ENCODE measurements around the gene SRGAP3.

SRGAP3 gene

GRCh38 chr3:9253327-9253726, 3.9 kb upstream of the SRGAP3 start:
- no peak for DNase-seq (ENCODE audit: low read depth)

GRCh38 chr3:9251055-9251786, 1.8 kb upstream of the SRGAP3 start:
- no peak for DNase-seq (ENCODE audit: low read depth)

GRCh38 chr3:9250236-9250635, 790 bp upstream of the SRGAP3 start:
- DNase-seq (ENCODE audit: low read depth), result no peak

- DNase-seq (ENCODE audit: low read depth), result peak; percentile 10
These were observed 749 bp downstream of the SRGAP3 start for GRCh38 chr3:9248522-9249271.

- DNase-seq (ENCODE audit: low read depth), result no peak
These were observed 1.4 kb downstream of the SRGAP3 start for GRCh38 chr3:9247941-9248521.

GRCh38 chr3:9247361-9247940, 2.0 kb downstream of the SRGAP3 start:
- no peak for DNase-seq (ENCODE audit: low read depth)

- DNase-seq (ENCODE audit: low read depth), result no peak
These were observed 3.3 kb downstream of the SRGAP3 start for GRCh38 chr3:9246189-9246588.

- no peak for DNase-seq (ENCODE audit: low read depth)
These were observed 4.8 kb downstream of the SRGAP3 start for GRCh38 chr3:9244495-9245183.

- DNase-seq (ENCODE audit: low read depth), result no peak
These were observed 7.5 kb downstream of the SRGAP3 start for GRCh38 chr3:9241956-9242355.

GRCh38 chr3:9239680-9240079, 9.8 kb downstream of the SRGAP3 start:
- no peak for DNase-seq (ENCODE audit: low read depth)

- DNase-seq (ENCODE audit: low read depth), result no peak
These were observed 10.6 kb downstream of the SRGAP3 start for GRCh38 chr3:9238721-9239295.

GRCh38 chr3:9238276-9238675, 11.2 kb downstream of the SRGAP3 start:
- DNase-seq (ENCODE audit: low read depth), result no peak

- DNase-seq (ENCODE audit: low read depth), result no peak
These were observed 15.4 kb downstream of the SRGAP3 start for GRCh38 chr3:9233814-9234600.

GRCh38 chr3:9233101-9233500, 16.3 kb downstream of the SRGAP3 start:
- no peak for DNase-seq (ENCODE audit: low read depth)

GRCh38 chr3:9231937-9232336, 17.5 kb downstream of the SRGAP3 start:
- DNase-seq (ENCODE audit: low read depth), result no peak

GRCh38 chr3:9231471-9231870, 18.0 kb downstream of the SRGAP3 start:
- no peak for DNase-seq (ENCODE audit: low read depth)

- no peak for DNase-seq (ENCODE audit: low read depth)
These were observed 18.4 kb downstream of the SRGAP3 start for GRCh38 chr3:9231006-9231405.

- no peak for DNase-seq (ENCODE audit: low read depth)
These were observed 18.9 kb downstream of the SRGAP3 start for GRCh38 chr3:9230596-9230995.

GRCh38 chr3:9229879-9230278, 19.6 kb downstream of the SRGAP3 start:
- DNase-seq (ENCODE audit: low read depth), result no peak

GRCh38 chr3:9229325-9229724, 20.1 kb downstream of the SRGAP3 start:
- DNase-seq (ENCODE audit: low read depth), result no peak

- DNase-seq (ENCODE audit: low read depth), result peak; percentile 39
These were observed 23.1 kb downstream of the SRGAP3 start for GRCh38 chr3:9226326-9226725.

All from iris pigment epithelial cell (primary cell).